HG03460 (cell line): ENCODE results near the gene ARHGAP10.
"Not testable (repeated sequence)": the region's sequence is repeated elsewhere in the genome, so short reads cannot be mapped to it uniquely, and the experiment has no call there.

Experiments used
- ATAC-seq: cut with Tn5 transposase; IDR thresholded peaks from one replicate; pipeline ENCODE4 v1.9.1; 2021; ENCODE audit not compliant: unreplicated experiment

ARHGAP10 gene

DNA sequence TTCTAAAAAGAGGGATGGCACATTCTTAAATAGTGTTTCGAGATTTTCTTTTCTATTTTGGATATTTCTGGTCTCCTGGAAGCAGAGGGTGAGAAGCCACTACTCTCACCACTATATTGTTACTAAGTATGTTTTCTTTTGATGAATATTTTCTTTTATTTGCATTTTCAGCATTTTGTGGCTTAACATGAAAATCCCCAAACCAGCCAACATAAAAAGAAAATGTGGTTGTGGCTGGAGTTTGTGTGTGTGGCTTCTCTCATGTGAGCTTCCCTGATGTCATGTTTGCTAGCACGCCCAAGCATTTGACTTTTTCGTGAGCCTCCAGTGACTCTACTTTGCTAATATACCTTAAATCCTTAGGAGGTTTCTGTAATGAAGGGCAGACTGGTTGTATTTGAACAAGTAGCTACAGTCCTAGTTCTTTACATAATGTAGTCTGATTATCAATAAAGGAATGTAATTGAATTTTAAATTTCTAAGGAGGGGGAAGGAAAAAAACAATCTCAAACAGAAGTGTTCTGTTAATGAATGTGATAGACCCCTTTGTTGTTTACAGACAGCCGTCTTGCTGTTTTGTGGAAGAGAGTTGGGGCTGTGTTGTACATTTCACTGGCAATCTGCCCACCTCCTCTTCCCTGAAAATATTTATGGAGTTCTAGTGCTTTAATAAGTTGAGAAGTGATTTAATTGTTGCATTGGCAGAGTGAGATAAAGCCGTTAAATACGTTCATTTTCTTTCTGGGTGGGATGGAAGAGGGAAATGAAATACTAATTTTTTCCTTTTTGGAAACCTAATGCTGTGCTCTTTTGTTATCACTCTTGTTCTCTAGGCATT lies 114.6 kb downstream of the ARHGAP10 start:
- peak; percentile 80 for ATAC-seq

- ATAC-seq: no peak
These were observed 116.1 kb downstream of the ARHGAP10 start for GRCh38 chr4:147847751-147848590.

DNA sequence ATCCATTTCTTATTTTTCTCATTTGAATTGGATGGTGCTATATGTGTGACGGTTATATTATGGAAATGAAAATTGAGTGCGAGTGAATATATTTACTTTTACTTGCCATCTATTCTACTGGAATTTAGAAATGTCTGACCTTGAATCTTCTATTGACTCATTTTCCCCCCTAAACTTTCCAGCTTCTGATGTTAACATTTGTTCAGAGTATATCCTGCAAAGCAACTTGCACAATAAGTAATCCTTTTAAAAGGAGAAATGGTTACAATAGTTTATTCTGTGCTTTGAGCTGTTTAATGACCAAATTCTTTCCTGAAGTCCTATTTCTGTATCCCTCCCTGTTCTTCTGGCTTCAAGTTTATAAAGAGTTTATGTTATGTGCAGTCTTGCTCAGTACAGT lies 116.7 kb downstream of the ARHGAP10 start:
- ATAC-seq: no peak

DNA sequence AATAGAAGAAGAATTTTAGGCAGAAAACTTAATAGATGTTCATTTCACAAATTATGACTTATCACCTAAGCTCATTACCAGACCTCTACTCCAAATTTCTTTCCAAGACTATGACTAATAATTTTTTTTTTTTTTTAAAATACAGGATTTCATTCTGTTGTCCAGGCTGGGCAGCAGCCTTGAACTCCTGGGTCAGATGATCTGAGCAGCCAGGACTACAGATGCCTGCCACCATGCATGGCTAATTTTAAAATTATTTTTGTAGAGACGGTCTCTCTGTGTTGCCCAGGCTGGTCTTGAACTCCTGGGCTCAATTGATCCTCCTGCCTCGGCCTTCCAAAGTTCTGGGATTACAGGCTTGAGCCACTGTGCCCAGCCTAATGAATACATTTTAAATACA lies 119.2 kb downstream of the ARHGAP10 start:
- ATAC-seq: no peak

DNA sequence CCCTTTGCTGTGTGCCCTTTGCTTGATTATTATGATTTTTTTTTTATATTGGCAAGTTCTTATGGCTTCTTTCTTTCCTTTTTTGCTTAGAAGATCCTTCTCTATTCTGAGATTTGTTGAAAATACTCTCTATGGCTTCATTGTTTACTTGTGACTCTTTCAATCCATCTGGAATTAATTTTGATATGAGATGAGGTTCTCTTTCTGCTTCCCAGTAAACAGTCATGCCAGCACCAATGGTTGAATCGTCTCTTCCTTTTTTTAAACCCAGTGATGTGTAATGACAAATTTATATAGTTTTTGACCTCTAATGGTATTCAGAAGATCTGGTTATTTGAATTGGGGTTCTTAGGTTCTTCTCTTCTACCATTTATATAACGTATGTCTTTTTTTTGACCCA lies 121.8 kb downstream of the ARHGAP10 start:
- ATAC-seq: no peak

- no peak for ATAC-seq
These were observed 122.3 kb downstream of the ARHGAP10 start for GRCh38 chr4:147854154-147854553.

DNA sequence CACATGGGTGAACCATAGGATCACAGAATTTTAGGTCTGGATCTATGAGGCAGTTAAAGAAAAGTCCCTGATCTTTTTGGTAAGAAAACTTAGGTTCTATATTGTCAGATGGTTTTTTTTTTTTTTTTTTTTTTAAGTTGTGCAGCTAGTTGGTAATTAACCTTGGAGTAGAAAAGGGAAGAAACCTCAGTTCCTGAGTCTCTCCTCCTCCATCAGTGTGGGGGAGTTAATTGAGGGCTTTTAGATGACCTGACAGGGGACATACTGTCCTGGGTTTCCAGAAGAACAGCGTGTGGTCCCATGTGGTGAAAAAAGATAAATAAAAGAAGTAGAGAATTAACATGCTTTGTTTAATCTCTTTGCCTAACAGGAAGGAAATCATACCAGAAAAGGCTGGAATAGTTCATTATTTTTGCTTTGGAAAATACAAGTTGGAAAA lies 123.7 kb downstream of the ARHGAP10 start:
- no peak for ATAC-seq

GRCh38 chr4:147860960-147861359 lies 129.1 kb downstream of the ARHGAP10 start:
- no peak for ATAC-seq

DNA sequence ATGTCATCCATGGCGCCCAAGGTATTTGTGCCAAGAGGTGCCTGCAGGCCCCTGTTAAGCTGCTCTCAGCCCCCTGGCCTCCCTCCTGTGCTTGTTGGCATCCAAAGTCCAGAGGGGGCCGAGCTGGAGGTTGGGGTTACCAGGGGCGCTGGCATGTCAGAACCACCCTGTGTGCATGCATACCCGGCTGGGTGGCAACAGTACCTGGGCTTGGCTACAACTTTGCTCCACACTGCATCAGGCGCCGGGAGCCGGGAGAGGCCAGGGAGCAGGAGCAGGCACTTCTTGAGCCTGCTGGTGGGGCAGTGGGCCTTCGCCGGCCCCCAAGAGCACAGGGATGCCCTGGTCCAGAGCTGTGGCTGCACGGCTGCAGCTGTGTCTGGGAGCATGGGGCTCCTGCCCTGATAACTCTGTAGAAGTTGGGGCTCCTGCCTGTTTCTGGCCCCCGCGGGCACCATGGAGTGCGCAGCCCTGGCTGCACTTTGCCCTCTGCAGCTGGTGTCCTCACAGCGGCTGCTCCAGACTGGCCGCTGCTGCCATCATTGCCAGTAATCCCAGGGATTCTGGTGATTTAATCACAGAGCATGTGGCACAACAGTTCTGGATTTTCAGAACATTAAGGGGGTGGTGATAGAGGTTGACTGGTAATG lies 130.3 kb downstream of the ARHGAP10 start:
- no peak for ATAC-seq

DNA sequence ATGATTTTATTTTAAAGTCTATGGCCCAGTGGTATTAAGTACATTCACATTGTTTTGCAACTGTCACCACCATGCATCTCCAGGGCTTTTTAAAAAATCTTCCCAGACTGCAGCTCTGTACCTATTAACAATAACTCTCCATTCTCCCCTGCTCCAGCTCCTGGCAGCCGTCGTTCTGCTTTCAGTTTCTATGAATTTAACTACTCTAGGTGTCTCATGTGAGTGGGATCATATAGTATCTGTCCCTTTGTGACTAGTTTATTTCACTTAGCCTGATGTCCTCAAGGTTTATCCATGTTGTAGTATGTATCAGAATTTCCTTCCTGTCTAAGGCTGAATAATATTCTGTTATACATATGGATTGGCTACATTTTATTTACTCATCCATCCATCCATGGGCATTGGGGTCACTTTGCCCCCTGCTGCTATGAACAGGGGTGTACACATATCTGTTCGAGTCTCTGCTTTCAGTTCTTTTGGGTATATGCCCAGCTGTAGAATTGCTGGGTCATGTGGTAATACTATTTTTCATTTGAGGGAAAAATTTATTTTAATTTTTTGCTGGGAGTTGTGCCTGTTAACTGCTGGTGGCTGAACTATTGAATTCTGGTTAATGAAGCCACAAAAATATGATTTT lies 131.3 kb downstream of the ARHGAP10 start:
- ATAC-seq: no peak

GRCh38 chr4:147863808-147864472 lies 132.1 kb downstream of the ARHGAP10 start:
- no peak for ATAC-seq

DNA sequence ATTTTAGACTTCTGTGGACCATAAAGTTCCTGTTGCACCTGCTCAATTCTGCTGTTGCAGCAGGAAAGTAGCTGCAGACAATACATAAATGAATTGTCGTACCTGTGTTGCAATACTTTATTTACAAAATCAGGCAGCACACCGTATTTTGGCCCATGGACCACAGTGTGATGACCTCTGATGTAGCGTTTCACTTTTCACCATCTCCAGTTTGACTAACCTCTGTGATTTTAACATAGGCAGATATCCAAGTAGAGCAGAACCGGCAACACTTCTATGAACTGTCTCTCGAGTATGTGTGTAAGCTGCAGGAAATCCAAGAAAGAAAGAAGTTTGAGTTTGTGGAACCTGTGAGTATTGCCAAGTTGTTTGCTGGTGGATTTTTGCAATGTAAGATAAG lies 132.7 kb downstream of the ARHGAP10 start:
- no peak for ATAC-seq

GRCh38 chr4:147865926-147866325 lies 134.0 kb downstream of the ARHGAP10 start:
- ATAC-seq: no peak

GRCh38 chr4:147866532-147867271 lies 134.8 kb downstream of the ARHGAP10 start:
- peak; percentile 79 for ATAC-seq

- ATAC-seq: no peak
These were observed 142.2 kb downstream of the ARHGAP10 start for GRCh38 chr4:147874109-147874508.

GRCh38 chr4:147877308-147877771 lies 145.5 kb downstream of the ARHGAP10 start:
- no peak for ATAC-seq

DNA sequence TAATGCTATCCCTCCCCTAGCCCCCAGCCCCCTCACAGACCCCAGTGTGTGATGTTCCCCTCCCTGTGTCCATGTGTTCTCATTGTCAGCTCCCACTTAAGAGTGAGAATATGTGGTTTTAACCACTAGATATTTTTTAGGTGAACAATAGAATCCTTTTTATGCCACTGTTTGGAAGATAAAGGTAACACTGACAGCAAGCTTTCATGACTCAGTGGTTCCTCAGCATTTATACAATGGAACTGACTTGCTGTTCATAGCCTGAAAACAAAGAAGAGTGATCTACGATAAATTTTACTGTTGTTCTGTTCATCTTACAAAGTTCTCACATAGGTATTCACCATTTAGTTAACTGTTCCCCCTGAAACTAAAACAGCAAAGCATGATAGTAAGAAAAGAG lies 147.8 kb downstream of the ARHGAP10 start:
- no peak for ATAC-seq

DNA sequence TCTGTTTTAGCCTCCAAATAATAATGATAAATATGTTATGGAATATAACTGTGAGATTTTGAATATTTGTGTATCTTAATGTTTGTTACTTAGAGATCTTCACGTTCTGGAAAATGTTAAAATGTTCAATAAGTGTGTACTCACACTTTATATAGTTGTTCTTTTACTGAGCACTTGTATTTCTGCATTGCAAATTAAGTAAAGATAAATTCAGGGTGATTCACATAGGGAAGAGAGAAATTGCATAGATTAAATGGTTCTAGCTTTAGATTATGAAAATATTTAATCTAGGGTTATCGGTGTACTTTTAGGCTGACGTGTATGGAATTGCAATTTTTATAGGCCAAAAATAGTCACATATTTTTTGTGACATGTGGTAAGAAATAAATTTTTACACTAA lies 148.6 kb downstream of the ARHGAP10 start:
- no peak for ATAC-seq

DNA sequence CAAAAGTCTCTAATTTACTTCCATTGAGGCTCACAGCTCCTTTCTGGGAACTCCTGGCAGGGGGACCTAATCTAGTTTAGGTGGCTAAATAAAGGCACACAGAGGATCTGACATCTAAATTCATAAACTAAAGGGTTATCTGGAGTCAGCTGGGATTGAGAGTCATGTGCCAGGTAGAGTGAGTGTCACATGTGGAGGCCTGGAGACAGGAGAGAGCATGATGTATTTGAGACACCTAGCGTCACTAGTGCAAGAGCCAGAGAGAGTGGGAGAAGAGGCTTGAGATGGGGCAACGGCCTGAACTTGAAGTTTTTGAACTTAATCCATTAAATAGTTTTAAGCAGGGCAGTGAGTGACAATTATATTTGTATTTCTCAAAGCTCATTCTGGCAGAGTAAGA lies 152.6 kb downstream of the ARHGAP10 start:
- ATAC-seq: no peak

DNA sequence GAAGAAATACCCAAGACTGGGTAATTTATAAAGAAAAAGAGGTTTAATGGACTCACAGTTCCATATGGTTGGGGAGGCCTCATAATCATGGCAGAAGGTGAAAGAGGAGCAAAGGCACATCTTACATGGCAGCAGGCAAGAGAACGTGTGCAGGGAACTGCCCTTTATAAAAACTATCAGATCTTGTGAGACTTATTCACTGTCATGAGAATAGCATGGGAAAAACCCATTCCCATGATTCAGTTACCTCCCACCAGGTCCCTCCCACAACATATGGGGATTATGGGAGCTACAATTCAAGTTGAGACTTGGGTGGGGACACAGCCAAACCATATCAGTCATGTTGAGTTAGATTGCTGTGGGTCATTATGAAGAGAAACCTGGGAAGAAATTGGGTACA lies 153.3 kb downstream of the ARHGAP10 start:
- not testable (repeated sequence) for ATAC-seq
